Upper lobe of left lung (tissue), 4 donors: ENCODE results near the gene FAM221A.

Experiments
- CTCF ChIP-seq, 6 experiments: fragments of 450-650 bp in 4 of 6; fragments of 200-600 bp in 2 of 6; sonication (generic) in 2 of 6; IDR thresholded peaks; one replicate each; pipeline ENCODE4 v1.5.1; 2016 to 2019; ENCODE audit warnings: antibody characterized with exemption in 6 of 6
- EP300 ChIP-seq, 4 donors: sonication (generic); formaldehyde crosslinking; IDR thresholded peaks; one replicate each; pipeline ENCODE4 v1.5.1; 2017; ENCODE audit warnings: antibody characterized with exemption in 4 of 4, control low read depth in 2 of 4

- TF ChIP-seq CTCF (IDR thresholded peaks at IDR 0.05) = no peak
- TF ChIP-seq EP300 (IDR thresholded peaks at IDR 0.05) = no peak
Observed at GRCh38 chr7:23742051-23742450, 62.1 kb downstream of the FAM221A start.
